ENCODE measurements around the gene SMARCD2.
"Not testable (repeated sequence)": the region's sequence is repeated elsewhere in the genome, so short reads cannot be mapped to it uniquely, and the experiment has no call there.

DNA sequence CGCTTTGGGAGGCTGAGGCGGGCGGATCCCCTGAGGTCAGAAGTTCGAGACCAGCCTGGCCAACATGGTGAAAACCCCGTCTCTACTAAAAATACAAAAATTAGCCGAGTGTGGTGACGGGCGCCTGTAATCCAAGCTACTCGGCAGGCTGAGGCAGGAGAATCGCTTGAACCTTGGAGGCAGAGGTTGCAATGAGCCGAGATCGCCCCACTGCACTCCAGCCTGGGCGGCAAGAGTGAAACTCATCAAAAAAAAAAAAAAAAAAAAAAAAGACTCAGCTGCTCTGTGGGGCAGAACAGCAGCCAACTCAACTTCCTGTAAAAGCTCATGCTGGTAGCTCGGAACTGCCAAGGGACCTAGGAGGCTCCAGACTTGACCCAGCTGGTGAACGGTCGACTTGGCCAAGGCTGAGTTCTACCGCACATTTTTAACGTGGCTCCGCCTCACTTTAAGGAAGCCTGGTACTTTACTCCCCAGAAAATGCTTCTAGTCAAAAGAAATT is 953 bp upstream of the SMARCD2 start:
- TF ChIP-seq, protein P1, sequence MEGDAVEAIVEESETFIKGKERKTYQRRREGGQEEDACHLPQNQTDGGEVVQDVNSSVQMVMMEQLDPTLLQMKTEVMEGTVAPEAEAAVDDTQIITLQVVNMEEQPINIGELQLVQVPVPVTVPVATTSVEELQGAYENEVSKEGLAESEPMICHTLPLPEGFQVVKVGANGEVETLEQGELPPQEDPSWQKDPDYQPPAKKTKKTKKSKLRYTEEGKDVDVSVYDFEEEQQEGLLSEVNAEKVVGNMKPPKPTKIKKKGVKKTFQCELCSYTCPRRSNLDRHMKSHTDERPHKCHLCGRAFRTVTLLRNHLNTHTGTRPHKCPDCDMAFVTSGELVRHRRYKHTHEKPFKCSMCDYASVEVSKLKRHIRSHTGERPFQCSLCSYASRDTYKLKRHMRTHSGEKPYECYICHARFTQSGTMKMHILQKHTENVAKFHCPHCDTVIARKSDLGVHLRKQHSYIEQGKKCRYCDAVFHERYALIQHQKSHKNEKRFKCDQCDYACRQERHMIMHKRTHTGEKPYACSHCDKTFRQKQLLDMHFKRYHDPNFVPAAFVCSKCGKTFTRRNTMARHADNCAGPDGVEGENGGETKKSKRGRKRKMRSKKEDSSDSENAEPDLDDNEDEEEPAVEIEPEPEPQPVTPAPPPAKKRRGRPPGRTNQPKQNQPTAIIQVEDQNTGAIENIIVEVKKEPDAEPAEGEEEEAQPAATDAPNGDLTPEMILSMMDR (IDR thresholded peaks at IDR 0.05): not testable (repeated sequence)
- TF ChIP-seq POLR2A (IDR thresholded peaks at IDR 0.05): not testable (repeated sequence)
